GOT3 (cell line): ENCODE measurements around the gene PDCD11.

ENCODE experiments used
- DNase-seq: peaks from one replicate; lab custom pipeline; 2025; ENCODE audit warnings: mixed read lengths; lab: John Stamatoyannopoulos, UW

Gene PDCD11

DNA sequence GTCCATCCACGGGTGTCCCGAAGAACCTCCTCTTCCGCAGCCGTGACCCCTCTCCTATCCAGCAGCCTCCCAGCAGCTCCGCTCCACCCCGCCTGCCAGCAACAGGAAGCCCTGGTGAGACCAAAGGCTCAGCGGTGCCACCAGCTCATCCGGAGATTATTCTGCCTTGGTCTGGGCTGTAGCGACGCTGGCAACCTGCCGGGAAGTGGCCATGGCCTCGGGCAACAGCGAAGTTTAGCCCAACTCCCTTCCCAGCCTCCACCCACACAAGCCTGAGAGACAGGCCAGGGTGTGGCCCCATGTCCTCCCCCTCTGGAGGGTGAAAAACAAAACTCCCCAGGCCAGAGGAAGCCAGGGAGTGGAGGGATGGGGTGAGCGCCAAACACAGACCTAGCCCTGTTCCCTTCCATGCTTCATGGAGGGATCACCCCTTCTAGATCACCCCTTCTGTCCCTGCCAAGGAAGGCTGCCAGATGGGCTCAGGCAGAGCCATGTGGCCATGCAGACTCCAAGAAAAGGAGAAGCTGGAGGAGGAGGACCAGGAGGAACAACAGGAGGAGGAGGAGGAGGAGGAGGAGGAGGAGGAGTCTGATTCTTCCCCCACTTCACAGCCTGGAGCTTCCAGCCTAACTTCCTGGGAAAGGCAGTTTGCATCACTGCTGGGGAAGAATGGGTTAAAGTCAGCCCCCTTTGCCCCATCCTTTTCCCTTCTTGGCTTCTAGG is 54.8 kb downstream of the PDCD11 start:
- no peak for DNase-seq

DNA sequence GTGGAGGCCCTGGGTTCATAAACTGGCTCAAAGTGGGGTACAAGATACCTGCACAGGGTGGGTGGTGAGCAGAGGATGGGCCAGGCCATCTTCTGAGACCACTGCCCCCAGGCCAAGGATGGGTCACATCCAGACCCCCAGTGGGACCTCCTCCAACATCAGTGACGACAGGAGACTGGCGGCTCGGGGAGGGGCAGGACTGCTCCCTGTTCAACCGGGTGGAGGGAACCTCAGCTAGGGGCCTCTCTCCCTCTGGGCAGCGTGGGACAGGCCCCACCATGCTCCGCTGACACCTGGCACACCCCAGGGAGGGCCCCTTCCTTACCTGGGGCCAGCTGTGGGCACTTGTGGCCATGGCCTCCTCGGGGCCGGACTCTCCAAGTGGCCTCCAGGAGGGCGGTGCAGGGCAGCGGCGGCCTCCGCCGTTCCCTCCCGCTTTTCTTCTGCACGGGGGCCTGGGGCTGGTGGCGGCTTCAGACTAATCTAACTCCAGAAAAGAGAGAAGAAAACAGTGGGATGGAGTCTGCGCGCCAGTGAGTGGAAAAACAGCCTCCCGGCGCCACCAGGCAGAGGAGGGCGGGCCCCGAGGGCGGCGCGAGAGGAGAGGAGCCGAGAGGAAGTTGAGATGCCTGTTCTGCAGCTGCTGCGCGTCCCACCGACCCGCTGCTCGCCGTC is 55.5 kb downstream of the PDCD11 start, which contains the start of gene CALHM2:
Gene CALHM2, minus strand, starts transcription at position 540 of the 675 bp plus-strand sequence. CDS start 2,429 bp downstream, outside the sequence.
- peak; percentile 18 for DNase-seq

DNA sequence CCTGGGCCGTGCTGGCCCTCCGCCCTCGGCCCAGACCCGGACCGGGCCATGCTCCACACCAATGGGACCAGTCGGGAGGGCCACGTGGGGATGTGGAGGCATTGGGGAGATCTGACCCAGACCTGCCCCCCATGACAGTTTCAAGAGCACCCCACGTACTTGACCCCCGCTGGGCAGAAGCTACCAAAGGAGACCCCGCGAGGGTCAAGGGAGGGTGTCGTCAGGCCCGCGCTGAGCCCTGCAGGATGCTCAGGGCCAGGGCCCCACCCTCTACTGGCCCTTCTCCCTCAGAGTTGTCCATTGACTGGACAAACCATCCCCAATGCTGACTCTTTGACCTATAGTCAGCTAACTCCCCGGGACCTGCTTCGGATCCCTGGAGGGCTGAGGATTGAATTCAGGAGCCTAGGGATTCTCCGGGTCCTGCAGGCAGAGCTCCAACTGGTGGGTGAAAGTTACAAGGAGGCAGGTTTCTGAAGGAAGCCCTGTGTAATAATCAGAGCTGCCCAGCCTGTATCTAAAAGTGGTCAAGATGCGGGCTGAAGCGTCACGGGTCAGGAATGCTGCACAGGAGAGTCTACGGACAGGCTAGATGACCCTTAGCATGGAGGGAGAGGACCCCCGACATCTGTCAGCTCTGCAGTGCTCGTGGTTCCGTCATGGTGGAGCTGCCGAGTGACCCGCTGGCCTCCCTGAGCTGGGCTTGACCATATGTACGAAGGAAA is 56.2 kb downstream of the PDCD11 start:
- no peak for DNase-seq

DNA sequence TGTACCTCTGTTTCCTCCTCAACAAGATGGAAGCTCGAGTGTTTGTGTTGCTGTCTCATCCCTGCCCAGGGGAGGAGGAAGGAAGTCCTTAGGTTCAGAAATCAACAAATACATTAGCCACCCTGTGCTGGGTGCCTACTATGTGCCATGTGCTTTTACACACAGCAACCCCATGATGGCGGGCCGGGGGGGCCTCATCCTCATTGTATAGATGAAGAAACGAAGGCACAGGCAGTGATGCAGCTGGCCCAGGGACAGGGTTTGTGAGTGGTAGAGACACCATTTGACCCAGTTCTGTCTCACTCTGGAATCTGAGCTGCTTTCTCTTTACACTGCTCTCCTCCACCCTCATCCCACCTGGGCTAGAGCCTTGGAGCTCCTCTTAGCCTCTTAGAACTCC is 57.6 kb downstream of the PDCD11 start:
- no peak for DNase-seq

DNA sequence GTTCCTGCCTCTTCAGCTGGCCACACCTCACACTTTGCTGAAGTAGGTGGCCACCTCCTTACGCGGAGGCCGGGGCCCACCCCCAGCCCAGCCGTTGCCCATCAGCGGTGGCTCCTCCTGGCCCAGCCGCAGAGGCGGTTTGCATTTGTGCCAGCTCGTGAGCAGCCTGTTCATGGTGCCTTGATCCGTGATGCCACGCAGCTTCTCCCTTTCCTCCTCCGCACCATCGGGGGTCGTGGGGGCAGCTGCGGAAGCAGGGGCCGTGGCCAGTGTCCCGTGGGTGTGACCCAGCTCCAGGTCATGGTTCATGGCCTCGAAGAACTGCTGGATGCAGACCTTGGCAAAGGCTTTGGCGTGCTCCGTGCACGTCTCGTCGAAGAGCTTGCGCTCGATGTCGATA is 58.8 kb downstream of the PDCD11 start:
- DNase-seq, result no peak

DNA sequence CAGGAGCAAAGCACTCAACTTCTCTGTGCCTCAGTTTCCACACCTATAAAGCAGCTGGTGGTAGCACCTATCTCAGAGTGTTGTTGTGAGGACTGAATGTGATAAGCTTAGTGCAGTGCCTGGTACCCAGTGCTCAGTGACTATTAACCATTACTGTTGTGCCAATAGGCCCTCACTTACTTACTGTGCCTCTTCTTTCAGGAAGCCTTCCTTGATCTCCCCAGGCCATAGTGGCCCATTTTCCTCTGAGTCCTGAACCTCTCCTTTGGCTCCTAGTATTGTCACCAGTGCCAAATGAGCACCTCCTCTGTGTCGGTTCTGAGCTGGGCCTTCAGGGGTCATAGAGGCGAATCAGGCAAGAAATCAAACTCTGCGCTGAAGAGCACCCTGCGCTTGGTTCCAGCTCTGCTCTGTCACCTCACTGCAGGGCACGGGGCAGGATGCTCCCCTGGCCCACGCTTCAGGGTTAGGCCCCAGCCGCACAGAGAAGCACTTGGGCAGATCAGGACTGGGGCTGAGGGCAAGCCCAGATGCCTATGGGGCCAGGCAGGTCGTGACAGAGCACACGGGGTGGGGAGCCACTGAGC is 59.7 kb downstream of the PDCD11 start:
- DNase-seq, result no peak

DNA sequence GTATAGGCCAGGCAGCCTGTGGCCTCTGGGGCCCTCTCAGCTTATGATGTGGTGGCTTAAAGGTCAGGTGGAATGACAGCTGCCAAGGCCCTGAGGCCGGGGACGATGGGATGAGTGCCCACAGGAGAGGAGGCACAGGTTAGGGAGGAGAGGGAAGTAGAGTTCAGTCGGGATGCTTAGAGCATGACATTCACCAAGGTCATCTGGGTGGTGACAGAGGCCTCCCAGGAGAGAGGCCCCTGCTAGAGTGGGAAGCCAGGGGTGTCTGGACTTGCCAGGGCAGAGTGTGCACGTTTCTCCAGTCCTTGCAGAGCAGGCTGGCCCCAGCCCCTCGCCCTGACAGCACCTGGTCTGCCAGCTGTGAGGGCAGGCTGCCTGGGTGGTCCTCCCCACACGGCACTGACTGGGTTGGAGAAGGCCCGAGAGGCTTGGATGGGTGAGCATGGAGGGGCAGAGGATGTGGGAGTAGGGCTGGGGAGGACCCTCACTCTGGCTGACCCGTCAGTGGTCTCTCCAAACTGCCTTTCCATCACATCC is 60.8 kb downstream of the PDCD11 start:
- no peak for DNase-seq

DNA sequence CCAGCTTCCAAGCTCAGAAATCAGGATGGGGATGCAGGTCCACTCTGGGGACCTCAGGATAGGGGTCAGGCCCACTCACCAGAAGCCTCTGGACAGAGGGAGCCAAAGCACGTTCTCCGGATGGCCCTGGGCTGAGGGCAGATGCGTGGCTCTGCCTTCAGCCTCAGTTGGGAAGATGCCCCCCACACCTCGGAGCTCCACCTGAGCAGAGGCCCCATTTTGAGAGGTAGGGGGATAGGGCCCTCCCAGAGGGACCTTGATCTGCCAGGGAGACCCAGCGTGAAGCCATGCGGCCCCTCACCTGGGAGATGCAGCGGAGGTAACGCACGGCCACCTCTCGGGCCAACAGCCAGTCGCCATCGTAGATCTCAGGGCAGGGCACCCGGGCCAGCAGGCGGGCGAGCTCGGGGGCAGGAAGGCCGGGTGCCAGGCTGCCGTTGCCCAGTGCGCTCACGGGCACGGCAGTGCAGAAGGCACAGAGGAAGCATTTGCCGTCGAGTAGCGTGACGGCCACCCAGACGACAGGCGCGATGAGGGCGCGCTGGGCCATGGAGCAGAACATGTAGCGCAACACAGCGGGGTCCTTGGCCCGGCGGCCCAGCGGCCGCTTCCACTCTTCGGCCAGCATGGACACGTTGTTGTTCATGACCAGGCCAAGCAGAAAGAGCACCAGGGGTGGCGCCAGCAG is 61.6 kb downstream of the PDCD11 start:
- no peak for DNase-seq

DNA sequence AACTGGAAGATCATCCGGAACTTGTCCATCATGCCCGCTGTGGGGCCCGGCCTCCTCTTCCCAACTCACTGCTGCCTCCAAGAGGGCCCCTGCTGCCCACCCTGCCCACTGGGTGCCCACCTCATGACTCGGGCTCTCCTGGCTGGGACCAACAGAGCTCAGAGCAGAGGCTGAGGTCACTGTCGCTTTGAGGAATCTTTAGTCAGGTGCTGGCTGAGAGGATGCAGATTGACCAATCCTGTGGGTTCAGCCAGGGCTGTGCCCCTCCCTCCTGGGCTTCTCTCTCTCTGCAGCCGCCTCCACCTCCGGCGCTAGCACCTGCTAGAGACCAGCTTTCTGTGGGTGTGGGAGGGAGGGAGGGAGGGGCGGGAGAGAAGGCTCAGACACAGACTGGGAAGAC is 62.3 kb downstream of the PDCD11 start, which contains the start of gene CALHM1:
Gene CALHM1, minus strand, starts transcription at position 181 of the 400 bp plus-strand sequence. Its CDS starts 149 bp downstream, at position 32.
- no peak for DNase-seq

DNA sequence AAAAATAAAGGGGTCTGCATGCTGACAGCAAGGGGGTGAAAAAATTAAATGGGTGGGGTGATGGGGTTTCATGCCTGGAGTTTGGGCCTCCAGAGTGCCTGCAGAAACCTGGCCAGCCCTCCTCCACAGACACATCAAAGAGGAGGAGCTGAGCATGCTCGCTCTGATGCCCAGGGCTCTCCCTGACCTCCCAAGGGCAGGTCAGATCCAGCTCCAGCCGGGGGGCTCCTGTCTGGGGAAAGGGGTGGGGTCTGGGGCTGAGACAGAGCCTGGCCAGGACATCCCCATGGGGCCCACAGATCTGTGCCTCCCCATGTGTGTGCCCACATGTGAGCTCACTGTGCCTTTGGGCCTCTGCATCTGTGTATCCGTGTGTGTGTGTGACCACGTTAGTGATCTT is 63.2 kb downstream of the PDCD11 start:
- no peak for DNase-seq

DNA sequence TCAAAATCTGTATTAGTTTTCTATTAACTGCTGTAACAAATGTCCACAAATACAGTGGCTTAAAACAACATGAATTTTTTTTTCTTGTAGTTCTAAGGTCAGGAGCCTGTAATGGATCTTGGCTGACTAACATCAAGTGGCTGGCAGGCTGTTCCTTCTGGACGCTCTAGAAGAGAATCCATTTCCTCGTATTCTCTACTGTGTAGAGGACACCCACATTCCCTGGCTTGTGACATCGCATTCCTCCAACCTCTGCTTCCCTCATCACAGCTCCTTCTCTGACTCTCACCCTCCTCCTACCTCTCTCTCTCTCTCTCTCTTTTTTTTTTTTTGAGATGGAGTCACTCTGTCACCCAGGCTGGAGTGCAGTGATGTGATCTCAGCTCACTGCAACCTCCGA is 67.1 kb downstream of the PDCD11 start:
- DNase-seq, result no peak

DNA sequence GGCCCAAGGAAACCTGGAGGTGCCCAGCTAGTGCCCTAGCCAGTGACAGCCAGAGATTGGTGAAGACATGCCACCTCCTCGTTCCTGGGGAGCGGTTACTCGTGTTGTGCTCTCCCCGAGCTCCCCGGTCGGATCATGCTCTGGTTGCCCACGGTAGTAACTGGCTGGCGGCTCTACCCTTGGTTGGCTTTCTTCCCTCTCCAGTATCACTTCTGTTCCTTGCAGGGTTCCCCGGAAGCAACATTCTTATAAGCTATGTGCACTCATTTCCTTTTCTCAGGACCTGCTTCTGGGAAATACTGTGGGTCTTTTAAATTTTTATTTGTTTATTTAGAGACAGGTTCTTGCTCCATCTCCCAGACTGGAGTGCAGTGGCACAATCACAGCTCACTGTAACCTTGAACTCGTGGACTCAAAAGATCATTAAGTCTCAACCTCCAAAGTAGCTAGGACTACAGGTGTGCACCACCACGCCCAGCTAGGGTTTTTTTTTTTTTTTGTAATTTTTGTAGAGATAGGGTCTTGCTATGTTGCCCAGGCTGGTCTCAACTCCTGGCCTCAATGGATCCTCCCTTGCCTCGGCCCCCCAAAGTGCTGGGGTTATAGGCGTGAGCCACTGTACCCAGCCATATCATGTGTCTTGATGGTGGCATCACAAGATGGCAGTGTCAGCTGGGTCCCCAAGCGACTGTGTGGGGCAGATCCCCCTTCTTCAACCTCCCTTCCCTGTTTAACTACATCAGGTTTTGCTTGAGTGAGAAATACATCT is 69.2 kb downstream of the PDCD11 start:
- no peak for DNase-seq

DNA sequence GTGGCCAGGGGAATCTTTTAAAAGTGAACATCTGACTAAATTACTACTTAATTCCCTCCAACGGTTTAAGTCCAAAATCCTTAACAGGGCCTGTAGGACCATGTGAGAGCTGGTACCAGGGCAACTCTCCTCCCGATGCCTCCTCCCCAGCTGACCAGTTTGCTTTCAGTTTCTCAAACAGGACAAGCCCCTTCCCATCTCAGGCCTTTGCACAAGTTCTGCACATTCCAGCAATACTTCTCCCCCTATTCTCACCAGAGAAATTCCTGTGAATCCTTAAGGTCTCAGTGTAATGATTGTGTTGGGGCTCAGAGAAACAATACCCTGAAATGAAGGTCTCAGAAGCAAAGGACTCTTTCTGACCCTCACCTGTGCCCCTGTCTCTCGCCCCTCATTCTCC is 70.3 kb downstream of the PDCD11 start:
- no peak for DNase-seq

DNA sequence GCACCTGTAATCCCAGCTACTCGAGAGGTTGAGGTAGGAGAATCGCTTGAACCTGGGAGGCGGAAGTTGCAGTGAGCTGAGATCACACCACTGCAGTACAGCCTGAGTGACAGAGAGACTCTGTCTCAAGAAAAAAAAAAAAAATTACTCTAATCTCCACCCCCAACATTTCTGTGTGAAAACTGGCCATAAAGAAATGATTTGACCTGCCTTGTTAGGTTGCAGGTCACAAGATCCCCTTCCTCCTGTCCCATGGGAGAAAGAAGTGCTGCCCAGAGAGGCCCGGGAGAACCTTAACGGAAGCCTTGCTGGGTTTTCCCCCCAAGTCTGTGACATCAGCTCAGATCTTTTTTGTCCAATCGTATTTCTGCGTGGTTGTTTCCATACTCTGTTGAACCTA is 71.0 kb downstream of the PDCD11 start:
- no peak for DNase-seq

DNA sequence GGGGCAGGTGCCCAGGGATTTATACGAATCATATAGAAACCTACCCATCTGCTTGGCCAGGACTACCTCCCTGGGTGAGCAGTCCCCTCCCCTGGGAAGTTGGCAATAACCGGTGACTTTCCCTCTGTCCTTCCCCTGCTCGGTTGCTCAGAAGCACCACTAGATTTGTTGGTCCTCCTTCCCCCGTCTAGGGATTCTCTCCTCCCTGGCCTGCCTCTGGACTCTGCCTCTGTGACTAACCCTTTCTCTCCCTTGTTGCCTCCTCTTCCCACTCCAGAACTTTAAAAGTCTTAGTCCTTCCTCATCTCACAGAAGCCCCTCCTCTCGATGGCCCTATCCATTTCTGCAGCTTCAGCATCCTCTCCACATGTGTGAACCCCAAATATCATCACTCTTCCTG is 72.8 kb downstream of the PDCD11 start:
- no peak for DNase-seq

DNA sequence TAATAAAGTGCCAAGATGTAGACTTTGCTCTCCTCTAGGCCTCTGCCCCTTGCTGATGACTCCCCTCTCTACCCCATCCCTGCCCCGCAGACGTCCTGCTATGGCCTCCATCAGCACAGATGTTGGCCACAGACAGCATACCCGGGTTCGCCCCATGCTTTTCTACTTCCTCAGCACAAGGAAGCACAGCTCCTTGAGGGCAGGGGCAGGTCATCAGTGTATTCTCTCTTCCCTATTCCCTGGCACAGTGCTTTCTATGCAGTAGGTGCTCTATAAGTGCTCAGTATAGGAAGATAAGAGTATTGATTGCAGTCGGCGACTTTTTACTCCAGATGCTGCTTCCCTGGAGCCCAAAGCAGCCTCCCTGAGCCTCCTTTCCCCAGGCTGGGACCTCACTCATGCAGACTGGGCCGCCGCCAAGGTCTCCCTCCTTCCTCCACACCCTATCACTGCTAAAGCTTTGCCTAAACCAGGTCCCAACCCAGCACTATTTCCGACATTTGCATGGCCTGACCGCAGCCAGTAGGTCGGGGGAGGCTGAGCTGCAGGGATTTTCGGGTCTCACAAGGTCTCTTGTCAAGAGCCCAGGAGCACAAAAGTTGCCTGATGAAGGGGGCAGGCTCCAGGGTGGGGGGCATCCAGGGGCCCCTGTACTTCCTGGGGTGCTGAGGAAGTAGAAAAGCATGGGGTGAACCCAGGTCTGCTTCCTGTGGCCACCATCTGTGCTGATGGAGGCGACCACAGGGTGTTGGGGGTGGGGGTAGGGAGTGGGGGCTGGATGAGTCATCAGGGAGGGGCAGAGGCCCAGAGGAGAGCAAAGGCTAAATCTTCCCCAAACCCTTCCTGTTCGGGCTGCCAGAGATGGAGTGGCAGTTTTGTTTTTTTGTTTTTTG is 74.6 kb downstream of the PDCD11 start:
- no peak for DNase-seq

DNA sequence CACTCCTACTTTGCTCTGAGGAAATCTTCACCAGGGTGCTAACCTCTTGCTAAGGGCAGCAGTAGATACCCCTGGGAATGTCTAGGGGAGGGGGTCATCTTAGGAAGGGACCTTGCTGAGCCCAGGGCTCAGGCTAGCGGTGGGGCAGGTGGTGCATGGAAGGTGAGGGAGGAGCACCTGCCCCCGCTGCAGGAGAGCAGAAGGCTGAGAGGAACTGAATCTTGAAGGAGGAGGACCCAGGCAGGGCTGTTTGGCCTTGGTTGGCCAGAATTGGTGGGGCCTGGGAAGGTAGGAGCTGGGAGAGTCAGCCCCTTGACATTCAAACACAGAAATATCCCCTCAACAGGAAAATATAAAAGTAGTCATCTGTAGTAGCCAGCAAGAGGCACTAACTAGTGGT is 75.6 kb downstream of the PDCD11 start:
- DNase-seq, result no peak

DNA sequence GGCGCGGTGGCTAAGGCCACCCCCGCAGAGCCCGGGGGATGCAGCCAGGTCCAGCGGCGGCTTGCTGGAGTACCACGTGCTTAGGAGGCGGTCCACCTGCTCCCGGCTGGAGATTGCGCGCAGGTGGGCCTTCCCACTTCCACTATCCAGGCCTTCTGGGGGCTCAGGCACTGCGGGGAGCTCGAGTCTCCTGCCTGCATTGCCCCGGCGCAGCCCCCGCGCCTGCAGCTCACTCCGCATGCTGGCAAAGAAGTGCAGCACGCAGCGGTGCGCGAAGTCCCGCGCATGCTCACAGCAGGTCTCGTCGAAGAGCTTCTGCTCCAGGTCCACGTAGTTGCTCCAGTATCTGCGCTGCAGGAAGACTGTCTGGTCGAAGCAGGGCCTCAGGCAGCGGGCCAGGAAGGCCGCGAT is 76.8 kb downstream of the PDCD11 start:
- no peak for DNase-seq

DNA sequence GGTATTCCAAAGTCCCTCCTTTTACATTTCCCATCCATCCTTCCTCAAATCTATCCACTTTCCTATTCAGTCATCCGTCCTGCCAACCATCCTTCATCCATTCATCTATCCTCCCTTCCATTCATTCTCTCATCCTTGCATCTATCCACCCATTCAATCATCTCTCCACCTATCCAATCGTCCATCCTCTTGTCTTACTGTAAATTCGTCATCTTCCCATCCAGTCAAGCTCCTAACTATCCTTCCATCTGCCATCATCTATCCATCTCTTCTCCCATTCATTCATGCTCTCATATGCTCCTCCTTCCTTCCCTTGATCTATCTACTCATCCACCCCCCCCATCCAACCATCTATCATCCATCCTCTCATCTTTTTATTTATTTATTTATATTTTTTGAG is 77.7 kb downstream of the PDCD11 start:
- no peak for DNase-seq

DNA sequence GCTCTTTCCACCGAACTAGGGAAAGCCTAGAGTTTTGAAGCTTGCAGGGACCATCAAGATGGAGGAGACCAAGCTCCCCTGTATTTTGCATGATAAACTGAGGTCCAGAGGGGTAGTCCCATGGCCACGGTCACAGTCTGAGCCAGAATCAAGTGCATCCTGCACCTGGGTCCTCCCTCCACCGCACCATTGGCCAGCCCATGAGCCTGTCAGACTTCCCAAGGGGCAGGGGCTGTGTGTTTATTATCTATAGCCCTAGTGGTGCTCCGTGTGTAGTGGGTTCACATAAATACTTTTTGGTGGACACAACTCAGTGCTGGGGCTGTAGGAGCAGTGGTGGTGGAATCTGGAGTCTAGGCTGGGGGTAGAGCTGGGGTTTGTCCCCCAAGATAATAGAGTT is 79.0 kb downstream of the PDCD11 start:
- DNase-seq, result no peak
